Activated naive CD4-positive, alpha-beta T cell treated with anti-CD3 and anti-CD28 coated beads, Interleukin-2, amount 50 U/mL, for 72 hours (primary cell): Measurements from ENCODE around the gene APLNR. TPM values are rescaled to one million over a fixed set of nuclear protein-coding genes. Genes with fewer than 3 reads are reported as not detected.
"Not testable (repeated sequence)": the region's sequence is repeated elsewhere in the genome, so short reads cannot be mapped to it uniquely, and the experiment has no call there.

ENCODE experiments used
- ATAC-seq, 2 donors: fragments of 150-1000 bp; cut with Tn5 transposase; 2 replicates each; pipeline ENCODE4 v1.10.0; 2021; ENCODE audit warnings: mild to moderate bottlenecking in 2 of 2, moderate library complexity in 2 of 2
- DNase-seq, 2 donors: peaks; one replicate each; pipeline ENCODE4 v3.0.0; 2021 to 2022; ENCODE audit warnings: low spot score in 2 of 2
- H3K27ac Mint-ChIP-seq, 2 donors: one replicate each; pipeline ENCODE4 v1.8.0; 2022; ENCODE audit warnings: mild to moderate bottlenecking in 2 of 2, mixed read lengths in 2 of 2
- H3K36me3 Mint-ChIP-seq, 2 donors: one replicate each; pipeline ENCODE4 v1.8.0; 2022; ENCODE audit warnings: mixed read lengths in 2 of 2
- H3K9me3 Mint-ChIP-seq, 2 donors: one replicate each; pipeline ENCODE4 v1.8.0; 2022; ENCODE audit warnings: mixed read lengths in 2 of 2
- total RNA-seq, 2 donors: library from RNA; stranded (reverse); gene quantifications; one replicate each; pipeline ENCODE4 v1.2.3, GENCODE V29; 2022

APLNR gene
- total RNA-seq = not detected

DNA sequence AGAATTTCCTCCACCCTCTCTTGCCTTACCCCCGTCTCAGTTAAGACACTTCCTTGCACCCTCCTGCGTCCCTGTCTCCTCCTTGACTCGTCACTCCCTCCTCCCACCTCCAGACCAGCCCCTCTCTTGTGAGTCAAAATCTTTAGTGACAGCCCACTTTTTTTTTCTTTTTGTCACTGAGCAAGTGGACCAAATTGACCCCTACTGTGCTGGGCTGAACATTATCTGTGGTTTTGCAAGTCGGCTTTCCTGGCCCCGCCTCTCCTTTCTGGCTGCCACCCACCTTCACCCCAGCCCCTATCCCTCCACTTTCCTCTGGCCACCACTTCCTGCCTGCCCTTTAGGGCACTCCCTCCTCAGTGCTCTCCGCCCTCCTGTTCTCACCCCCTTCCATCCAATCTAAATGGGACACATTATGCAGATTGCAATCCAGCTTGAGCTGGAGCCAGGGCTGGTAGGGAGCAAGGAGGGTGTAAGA, at the start of gene APLNR:
Gene APLNR (minus strand): TSS at position 47 of the 478 bp plus-strand sequence. CDS start 246 bp downstream, outside the sequence.
- no peak for DNase-seq
- H3K36me3 Mint-ChIP-seq = no peaks in the 10 kb centered on the region
- no peak for ATAC-seq

DNA sequence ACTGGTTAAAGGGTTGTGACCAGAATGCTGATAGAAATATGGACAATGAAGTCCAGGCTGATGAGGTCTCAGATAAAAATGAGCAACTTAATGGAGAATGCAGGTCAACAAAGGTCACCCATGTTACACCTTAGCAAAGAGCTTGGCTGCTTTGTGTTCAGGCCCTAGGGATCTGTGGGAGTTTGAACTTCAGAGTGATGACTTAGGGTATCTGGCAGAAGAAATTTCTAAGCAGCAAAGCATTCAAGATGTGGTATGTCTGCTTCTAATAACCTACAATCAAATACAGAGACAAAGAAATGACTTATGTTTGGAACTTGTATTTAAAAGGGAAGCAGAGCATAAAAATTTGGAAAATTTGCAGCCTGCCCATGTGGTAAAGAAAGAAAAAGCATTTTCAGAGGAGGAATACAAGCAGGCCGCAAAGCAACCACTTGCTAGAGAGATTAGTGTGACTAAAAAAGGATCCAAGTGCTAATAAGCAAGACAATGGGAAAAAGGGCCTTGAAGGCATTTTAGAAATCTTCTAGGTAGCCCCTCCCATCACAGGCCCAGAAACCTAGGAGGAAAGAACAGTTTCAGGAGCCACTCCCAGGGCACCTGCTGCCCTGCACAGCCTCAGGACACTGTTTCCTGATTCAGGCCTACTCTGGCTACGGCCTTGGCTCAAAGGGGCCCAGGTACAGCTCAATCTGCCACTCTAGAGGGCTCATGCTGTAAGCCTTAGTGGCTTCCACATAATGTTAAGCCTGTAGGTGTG, 46.4 kb upstream of the APLNR start:
- ATAC-seq = no peak

More for the DNA sequence above, at the start of gene APLNR:
- no peaks in the 10 kb centered on the region for H3K9me3 Mint-ChIP-seq
- no peak within 1 kb of the TSS for H3K27ac Mint-ChIP-seq

DNA sequence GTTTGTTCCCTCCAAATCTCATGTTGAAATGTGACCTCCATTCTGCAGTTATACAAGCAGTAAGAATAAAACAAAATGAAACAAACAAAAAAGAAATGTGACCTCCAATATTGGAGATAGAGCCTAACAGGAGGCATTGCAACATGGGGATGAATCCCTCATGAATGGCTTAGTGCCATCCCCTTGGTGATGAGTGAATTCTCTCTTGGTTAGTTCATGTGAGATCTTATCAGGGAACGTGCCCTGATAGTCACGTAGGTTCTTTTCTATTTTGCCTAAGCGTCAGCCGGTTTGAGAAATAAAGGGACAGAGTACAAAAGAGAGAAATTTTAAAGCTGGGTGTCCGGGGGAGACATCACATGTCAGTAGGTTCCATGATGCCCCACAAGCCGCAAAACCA, 44.5 kb upstream of the APLNR start:
- ATAC-seq, H3K36me3 Mint-ChIP-seq, H3K9me3 Mint-ChIP-seq, DNase-seq: not testable (repeated sequence)
- H3K27ac Mint-ChIP-seq = peak overlapping the region in 1 of 2 donors; percentile 11

More for the DNA sequence above, 46.4 kb upstream of the APLNR start:
- Mint-ChIP-seq H3K36me3 (no peaks in the 10 kb centered on the region), H3K27ac (no peak overlapping the region), H3K9me3 (peaks cover 0 to 8% of the 10 kb centered on the region in 2 donors)
- no peak for DNase-seq

DNA sequence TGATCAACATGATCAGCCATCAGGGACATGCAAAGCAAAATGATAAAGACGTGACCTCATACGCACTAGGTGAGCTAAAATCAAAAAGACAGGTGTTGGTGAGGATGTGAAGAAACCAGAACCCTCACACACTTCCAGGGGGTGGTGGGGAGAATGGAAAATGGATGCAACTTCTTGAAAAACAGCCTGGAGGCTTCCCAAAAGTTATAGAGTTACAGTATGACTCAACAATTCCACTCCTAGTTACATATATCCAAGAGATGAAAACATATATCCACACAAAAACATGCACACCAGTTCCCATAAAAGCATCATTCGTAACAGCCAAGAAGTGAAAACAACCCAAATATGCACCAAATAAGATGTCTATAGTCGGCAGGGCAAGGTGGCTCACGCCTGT, 42.1 kb upstream of the APLNR start:
- Mint-ChIP-seq H3K27ac (no peak overlapping the region), H3K9me3 (peaks cover 5 to 6% of the 10 kb centered on the region in 2 donors), H3K36me3 (no peaks in the 10 kb centered on the region)
- ATAC-seq = no peak
- no peak for DNase-seq

DNA sequence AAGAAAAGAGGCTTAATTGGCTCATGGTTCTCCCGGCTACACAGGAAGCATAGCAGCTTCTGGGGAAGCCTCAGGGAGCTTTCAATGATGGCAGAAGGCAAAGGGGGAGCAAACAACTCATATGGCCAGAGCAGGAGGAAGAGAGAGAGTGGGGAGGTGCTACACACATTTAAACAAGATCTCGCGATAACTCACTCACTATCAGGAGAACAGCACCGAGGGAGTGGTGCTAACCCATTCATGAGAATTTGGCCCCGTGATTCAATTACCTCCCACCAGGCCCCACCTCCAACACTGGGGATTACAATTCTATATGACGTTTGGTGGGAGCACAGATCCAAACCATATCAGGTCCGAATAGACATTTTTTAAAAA, 41.7 kb upstream of the APLNR start:
- no peak overlapping the region for H3K27ac Mint-ChIP-seq
- no peak for ATAC-seq
- no peaks in the 10 kb centered on the region for H3K36me3 Mint-ChIP-seq
- no peak for DNase-seq
- peaks cover 7 to 8% of the 10 kb centered on the region in 2 donors for H3K9me3 Mint-ChIP-seq

DNA sequence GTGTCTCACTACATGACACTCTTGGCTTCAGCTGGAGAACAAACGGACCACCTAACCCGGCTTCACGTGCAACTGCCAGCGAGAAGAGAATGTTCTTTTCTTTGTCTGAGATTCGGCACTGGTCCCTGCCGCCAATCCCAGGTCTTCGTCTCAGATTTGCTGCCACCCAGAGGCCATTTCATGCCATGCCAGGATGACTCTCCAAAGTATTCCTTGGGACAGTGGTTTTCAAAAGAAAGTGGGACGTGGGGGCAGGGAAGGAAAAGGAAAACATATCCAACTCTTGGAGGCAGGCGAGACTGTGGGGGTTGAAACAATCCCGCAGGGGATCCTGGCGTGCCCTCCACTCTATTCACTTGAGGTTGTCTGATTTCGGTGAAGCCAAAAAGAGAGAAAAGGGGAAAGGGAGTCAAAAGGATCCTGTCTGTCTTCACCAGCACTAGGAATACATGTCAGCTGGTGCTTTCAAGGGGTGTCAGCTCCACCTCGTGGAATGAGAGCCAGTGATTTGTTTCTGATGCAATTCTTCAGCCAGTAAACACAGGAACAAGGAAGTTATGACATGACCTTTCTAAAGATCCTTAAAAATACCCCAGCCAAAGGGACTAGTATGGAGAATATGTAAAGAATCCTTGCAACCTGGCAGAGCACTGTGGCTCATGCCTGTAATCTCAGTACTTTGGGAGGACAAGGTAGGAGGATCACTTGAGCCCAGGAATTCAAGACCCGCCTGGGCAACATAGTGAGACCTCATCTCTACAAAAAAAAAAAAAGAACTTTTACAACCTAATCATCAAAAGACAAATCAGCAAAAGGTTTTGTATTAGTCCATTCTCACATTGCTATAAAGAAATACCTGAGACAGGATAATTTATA, 41.0 kb upstream of the APLNR start:
- ATAC-seq = no peak
- DNase-seq = peak in 1 of 2 donors; percentile 46
- Mint-ChIP-seq H3K27ac (no peak overlapping the region), H3K36me3 (no peaks in the 10 kb centered on the region), H3K9me3 (peaks cover 11 to 13% of the 10 kb centered on the region in 2 donors)

DNA sequence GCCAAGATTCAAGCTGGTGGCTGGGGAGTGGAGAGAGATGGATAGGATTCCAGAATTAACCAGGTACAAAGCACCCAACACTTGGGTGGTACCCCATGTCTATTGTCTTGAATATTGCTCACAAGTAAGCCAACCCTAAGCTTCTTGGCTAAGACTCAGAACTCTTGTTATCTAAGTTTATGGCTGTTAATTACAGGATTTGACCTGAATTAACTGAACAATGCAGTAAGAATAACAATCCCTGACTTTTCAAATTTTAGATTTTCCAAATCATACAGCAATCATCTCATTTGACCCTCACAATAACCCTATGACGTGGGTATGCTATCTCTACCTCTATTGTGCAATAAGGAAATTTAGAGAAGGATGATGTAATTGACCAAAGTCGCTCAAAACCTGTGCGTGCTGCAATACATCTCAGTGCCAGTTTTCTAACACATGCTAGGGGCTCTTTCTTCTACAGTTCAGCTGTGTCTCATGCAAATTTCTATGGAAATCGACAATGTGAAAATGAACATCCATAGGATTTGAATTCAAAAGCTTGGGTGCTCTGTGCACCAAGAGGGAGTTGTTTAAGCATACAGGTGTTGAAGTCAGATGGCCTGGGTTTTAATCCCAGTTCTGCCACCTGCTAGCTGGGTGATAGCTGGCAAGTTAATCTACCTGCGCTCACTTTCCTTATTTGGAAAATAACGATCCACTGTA, 40.1 kb upstream of the APLNR start:
- no peaks in the 10 kb centered on the region for H3K36me3 Mint-ChIP-seq
- no peak overlapping the region for H3K27ac Mint-ChIP-seq
- H3K9me3 Mint-ChIP-seq = peaks cover 13 to 14% of the 10 kb centered on the region in 2 donors
- ATAC-seq = no peak
- no peak for DNase-seq

DNA sequence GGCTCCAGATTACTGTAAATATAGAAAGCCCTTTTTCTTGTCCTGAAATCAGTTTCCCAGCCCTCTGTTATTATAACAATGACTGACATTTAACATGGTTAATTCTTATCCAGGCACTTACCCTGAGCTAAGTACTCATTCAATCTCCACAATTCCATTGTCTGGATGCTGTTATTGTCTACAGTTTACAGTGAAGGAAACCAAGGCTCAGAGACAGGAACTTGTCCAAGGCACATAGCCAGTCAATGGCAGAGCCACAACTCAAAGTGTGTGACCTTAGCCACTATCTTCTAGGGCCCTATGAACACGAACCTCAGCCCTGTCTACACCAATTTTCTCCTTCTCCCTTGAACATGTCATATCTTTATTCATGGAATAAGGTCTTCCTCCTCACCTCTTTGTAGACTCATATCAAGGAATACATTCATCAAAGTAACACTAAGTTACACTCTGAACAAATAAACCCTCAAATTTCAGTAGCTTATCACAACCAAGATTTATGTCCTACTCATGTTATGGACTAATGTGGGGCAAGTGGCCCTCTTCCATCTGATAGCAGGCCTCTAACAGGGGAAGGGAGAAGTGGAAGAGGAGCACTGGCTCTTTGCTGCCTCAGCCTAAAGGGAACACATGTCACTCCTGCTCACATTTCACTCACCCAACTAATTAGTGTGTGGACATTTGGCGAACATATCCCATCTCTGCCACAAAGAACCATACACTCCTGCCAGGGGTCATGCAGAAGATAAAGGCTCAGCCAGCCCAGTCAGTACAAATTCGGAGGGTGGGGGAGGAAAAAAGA, 39.3 kb upstream of the APLNR start:
- ATAC-seq (no peak), DNase-seq (no peak)
- no peak overlapping the region for H3K27ac Mint-ChIP-seq

DNA sequence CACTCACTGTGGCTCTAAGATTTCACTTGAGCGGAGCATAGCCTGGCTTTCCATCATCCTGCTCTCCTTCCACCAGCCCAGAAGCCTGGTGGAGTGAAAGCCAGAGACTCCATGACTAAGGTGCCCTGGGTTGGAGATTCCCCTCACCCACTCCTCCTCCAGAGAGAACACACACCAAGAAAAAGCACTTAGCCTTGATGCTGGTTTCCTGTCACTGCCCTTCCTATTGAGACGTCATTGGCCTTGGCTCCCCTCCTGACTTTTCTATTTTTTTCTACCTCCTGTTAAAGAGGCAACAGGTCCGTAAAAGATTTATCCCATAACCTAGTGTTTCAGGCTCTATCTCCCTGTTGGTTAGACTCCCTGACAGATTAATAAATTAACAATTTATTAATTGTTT, 38.5 kb upstream of the APLNR start:
- Mint-ChIP-seq H3K9me3 (peaks cover 10 to 13% of the 10 kb centered on the region in 2 donors), H3K36me3 (no peaks in the 10 kb centered on the region), H3K27ac (no peak overlapping the region)
- no peak for ATAC-seq
- no peak for DNase-seq

More for the DNA sequence above, 39.3 kb upstream of the APLNR start:
- no peaks in the 10 kb centered on the region for H3K36me3 Mint-ChIP-seq
- H3K9me3 Mint-ChIP-seq = peaks cover 10 to 13% of the 10 kb centered on the region in 2 donors

DNA sequence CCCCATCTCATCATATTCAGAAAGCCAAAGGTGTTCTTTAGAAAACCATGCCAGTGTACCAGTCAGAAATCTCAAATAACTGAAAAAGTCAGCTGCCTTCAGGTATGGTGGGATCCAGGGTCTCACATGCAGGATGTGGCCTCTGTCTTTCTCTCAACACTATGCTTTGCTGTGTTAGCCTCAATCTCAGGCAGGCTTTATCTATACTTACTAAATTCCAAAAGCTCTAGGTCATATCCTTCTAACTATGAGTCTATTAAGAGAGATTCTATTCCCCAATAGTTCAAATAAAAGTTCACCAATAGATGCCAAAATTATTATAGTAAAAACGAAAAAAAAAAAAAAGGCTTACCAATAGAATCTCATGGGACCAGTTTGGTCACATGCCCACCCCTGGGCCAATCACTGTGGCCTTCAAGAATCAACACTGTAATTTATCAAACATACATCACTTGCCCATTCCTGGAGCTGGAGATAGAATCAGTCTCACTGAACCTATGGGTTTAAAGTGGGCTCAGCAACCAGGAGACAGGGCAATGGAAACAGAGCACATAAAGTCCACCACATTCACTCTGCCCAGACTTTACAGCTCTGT, 38.0 kb upstream of the APLNR start:
- ATAC-seq = no peak
- peaks cover 10 to 13% of the 10 kb centered on the region in 2 donors for H3K9me3 Mint-ChIP-seq
- no peak overlapping the region for H3K27ac Mint-ChIP-seq
- no peak for DNase-seq
- no peaks in the 10 kb centered on the region for H3K36me3 Mint-ChIP-seq

DNA sequence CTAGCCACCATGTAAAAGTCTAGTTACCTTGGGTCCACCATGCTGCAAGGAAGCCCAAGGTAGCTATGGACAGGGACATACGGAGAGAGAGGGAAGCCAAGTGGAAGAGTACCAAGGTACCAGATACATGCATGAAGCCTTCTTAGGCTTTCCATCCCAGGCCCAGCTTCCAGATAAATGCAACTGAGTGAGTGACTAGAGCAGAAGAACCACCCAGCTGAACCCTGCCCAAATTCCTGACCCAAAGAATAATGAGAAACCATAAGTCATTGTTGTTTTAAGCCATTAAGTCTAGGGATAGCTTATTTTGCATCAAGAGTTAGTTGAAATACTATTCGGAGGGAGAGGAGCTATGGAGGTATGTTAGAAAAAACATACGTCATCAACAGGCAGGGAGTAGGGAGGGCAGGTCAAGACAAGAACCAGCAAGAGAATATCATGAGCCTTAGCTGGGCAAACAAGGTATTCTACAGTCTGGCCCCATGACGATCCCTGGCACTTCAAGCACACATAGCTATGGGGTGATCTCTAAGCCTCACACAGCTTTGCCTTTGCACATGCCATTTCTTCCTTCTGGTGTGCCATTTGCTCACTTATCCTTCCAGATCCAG, 36.5 kb upstream of the APLNR start:
- Mint-ChIP-seq H3K9me3 (peaks cover 10 to 13% of the 10 kb centered on the region in 2 donors), H3K36me3 (no peaks in the 10 kb centered on the region), H3K27ac (no peak overlapping the region)
- DNase-seq (no peak), ATAC-seq (no peak)

DNA sequence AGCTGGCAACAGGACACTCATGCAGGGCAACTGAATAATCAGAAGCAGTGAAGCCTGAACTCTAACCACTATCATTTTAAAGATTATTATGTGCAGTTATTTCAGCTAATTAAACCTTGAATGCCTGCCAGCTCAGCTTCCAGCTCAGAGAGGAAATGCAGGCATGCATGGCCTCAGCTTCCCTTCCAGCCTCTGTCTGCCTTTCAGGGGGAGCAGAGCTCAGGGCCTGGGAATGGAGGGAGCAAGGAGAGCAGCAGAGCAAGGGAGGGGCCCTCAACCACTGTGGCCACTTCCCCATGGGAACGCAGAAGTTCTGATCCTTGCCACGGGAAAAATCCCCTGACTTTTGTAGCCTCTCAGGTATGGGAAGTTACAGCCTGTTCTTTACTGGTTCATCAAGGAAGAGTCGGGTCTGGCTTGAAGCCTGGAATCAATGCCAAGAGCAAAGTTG, 32.5 kb upstream of the APLNR start:
- ATAC-seq = no peak
- DNase-seq = no peak
- H3K36me3 Mint-ChIP-seq = no peaks in the 10 kb centered on the region
- no peak overlapping the region for H3K27ac Mint-ChIP-seq
- peaks cover 15 to 18% of the 10 kb centered on the region in 2 donors for H3K9me3 Mint-ChIP-seq

DNA sequence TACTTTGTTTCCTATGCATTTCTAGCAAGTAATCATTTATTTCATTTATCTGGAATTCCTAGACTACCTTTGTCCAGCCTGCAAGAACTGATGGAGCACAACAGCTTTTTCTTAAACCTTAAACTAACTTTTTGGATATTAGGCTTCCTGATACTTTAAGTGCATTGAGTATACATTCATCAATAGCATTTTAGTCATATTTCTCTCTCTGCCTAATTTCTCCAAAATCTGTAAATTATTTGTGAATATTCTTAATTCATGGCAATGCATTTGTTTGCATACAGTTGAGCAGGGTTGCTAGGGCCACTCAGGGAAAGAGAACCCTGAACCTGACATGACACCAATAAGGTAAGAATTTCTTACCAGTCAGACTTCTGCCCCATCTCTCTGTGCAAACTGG, 29.1 kb upstream of the APLNR start:
- no peak for ATAC-seq

DNA sequence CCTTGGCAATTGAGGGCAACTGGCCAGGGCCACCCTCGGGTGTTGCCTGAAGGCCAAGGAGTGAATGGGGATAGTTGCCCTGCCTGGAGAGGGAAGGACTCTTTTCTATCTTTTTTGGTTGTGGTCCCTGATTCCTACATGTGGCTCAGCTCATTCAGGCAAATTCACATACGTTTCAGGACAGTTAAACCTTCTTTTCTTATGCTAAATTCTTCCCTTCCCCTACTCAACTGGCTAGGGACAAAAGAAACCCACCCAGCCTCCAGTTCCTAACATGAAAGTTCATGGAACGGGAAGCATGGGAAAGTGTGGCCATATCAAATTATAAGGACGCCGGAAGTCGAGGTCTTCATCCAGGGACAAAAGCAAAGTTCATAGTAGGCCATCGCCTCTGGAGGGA, 26.3 kb upstream of the APLNR start:
- no peaks in the 10 kb centered on the region for H3K36me3 Mint-ChIP-seq
- H3K27ac Mint-ChIP-seq = no peak overlapping the region
- ATAC-seq = no peak
- DNase-seq = no peak
- peaks cover 4 to 6% of the 10 kb centered on the region in 2 donors for H3K9me3 Mint-ChIP-seq

More for the DNA sequence above, 29.1 kb upstream of the APLNR start:
- peaks cover 5 to 6% of the 10 kb centered on the region in 2 donors for H3K9me3 Mint-ChIP-seq
- DNase-seq = no peak
- no peak overlapping the region for H3K27ac Mint-ChIP-seq
- no peaks in the 10 kb centered on the region for H3K36me3 Mint-ChIP-seq

DNA sequence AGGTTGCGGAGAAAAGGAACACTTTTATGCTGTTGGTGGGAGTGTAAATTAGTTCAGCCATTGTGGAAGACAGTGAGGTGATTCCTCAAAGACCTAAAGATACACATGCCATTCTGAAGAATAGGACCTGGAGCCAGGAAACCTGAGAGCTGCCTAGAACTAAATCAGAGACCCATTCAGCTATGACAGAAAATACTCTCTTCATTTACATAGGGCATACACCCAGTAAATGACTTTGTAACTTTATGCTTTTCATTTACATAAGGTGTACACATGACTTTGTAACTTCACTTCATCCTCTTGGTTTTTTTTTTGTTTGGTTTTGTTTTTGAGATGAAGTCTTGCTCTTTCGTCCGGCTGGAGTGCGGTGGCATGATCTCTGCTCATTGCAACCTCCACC, 25.1 kb upstream of the APLNR start:
- ATAC-seq (no peak), DNase-seq (no peak)
- Mint-ChIP-seq H3K27ac (no peak overlapping the region), H3K9me3 (no peaks in the 10 kb centered on the region), H3K36me3 (no peaks in the 10 kb centered on the region)
